Measurements from ENCODE around the gene ATP6V1B1.

Gene ATP6V1B1

GRCh38 chr2:70892750-70893149, 43.0 kb upstream of the ATP6V1B1 start:
- Histone ChIP-seq H3K9me3 (ENCODE audit: control insufficient read depth in 2 of 2, low read length in 2 of 2) (no peaks in the 10 kb centered on the region), H3K27me3 (ENCODE audit: control insufficient read depth in 1 of 2, insufficient read depth in 2 of 2, low read length in 2 of 2) (peaks cover 69 to 75% of the 10 kb centered on the region in 2 donors), H3K4me3 (ENCODE audit: low read length in 2 of 2) (no peak overlapping the region), H3K27ac (ENCODE audit: low read length) (no peak overlapping the region), H3K36me3 (ENCODE audit: control insufficient read depth in 2 of 2, insufficient read depth in 2 of 2, low read length in 2 of 2) (no peaks in the 10 kb centered on the region), H3K9ac (ENCODE audit: low read length in 2 of 2) (no peak overlapping the region), H3K4me1 (ENCODE audit: control insufficient read depth, insufficient read depth, low read length) (peaks cover 7% of the 10 kb centered on the region)

- Histone ChIP-seq H3K36me3 (ENCODE audit: control insufficient read depth in 2 of 2, insufficient read depth in 2 of 2, low read length in 2 of 2) (no peaks in the 10 kb centered on the region), H3K27ac (ENCODE audit: low read length) (no peak overlapping the region), H3K27me3 (ENCODE audit: control insufficient read depth in 1 of 2, insufficient read depth in 2 of 2, low read length in 2 of 2) (peaks cover 69 to 75% of the 10 kb centered on the region in 2 donors)
Observed at GRCh38 chr2:70893186-70893585, 42.5 kb upstream of the ATP6V1B1 start.

GRCh38 chr2:70894765-70895164, 40.9 kb upstream of the ATP6V1B1 start:
- no peaks in the 10 kb centered on the region for H3K36me3 ChIP-seq (ENCODE audit: control insufficient read depth in 2 of 2, insufficient read depth in 2 of 2, low read length in 2 of 2)
- H3K9me3 ChIP-seq (ENCODE audit: control insufficient read depth in 2 of 2, low read length in 2 of 2): no peaks in the 10 kb centered on the region
- no peak overlapping the region for H3K27ac ChIP-seq (ENCODE audit: low read length)
- H3K9ac ChIP-seq (ENCODE audit: low read length in 2 of 2): no peak overlapping the region
- H3K4me1 ChIP-seq (ENCODE audit: control insufficient read depth, insufficient read depth, low read length): peaks cover 2% of the 10 kb centered on the region
- no peak overlapping the region for H3K4me3 ChIP-seq (ENCODE audit: low read length in 2 of 2)
- peaks cover 69 to 75% of the 10 kb centered on the region in 2 donors for H3K27me3 ChIP-seq (ENCODE audit: control insufficient read depth in 1 of 2, insufficient read depth in 2 of 2, low read length in 2 of 2)

More at GRCh38 chr2:70893186-70893585, 42.5 kb upstream of the ATP6V1B1 start:
- H3K9ac ChIP-seq (ENCODE audit: low read length in 2 of 2): no peak overlapping the region
- H3K9me3 ChIP-seq (ENCODE audit: control insufficient read depth in 2 of 2, low read length in 2 of 2): no peaks in the 10 kb centered on the region
- H3K4me3 ChIP-seq (ENCODE audit: low read length in 2 of 2): no peak overlapping the region
- peaks cover 3% of the 10 kb centered on the region for H3K4me1 ChIP-seq (ENCODE audit: control insufficient read depth, insufficient read depth, low read length)

GRCh38 chr2:70895249-70895648, 40.5 kb upstream of the ATP6V1B1 start:
- H3K9me3 ChIP-seq (ENCODE audit: control insufficient read depth in 2 of 2, low read length in 2 of 2): no peaks in the 10 kb centered on the region
- peaks cover 70 to 74% of the 10 kb centered on the region in 2 donors for H3K27me3 ChIP-seq (ENCODE audit: control insufficient read depth in 1 of 2, insufficient read depth in 2 of 2, low read length in 2 of 2)
- no peaks in the 10 kb centered on the region for H3K36me3 ChIP-seq (ENCODE audit: control insufficient read depth in 2 of 2, insufficient read depth in 2 of 2, low read length in 2 of 2)
- H3K4me3 ChIP-seq (ENCODE audit: low read length in 2 of 2): no peak overlapping the region
- peaks cover 6% of the 10 kb centered on the region for H3K4me1 ChIP-seq (ENCODE audit: control insufficient read depth, insufficient read depth, low read length)
- no peak overlapping the region for H3K9ac ChIP-seq (ENCODE audit: low read length in 2 of 2)
- no peak overlapping the region for H3K27ac ChIP-seq (ENCODE audit: low read length)

- H3K27ac ChIP-seq (ENCODE audit: low read length): no peak overlapping the region
- peaks cover 67 to 77% of the 10 kb centered on the region in 2 donors for H3K27me3 ChIP-seq (ENCODE audit: control insufficient read depth in 1 of 2, insufficient read depth in 2 of 2, low read length in 2 of 2)
- H3K9ac ChIP-seq (ENCODE audit: low read length in 2 of 2): no peak overlapping the region
- H3K36me3 ChIP-seq (ENCODE audit: control insufficient read depth in 2 of 2, insufficient read depth in 2 of 2, low read length in 2 of 2): no peaks in the 10 kb centered on the region
- H3K4me3 ChIP-seq (ENCODE audit: low read length in 2 of 2): no peak overlapping the region
- peaks cover 15% of the 10 kb centered on the region for H3K4me1 ChIP-seq (ENCODE audit: control insufficient read depth, insufficient read depth, low read length)
- H3K9me3 ChIP-seq (ENCODE audit: control insufficient read depth in 2 of 2, low read length in 2 of 2): no peaks in the 10 kb centered on the region
Observed at GRCh38 chr2:70895998-70896764, 39.5 kb upstream of the ATP6V1B1 start.

GRCh38 chr2:70896765-70897202, 38.9 kb upstream of the ATP6V1B1 start:
- Histone ChIP-seq H3K4me1 (ENCODE audit: control insufficient read depth, insufficient read depth, low read length) (peaks cover 21% of the 10 kb centered on the region), H3K9ac (ENCODE audit: low read length in 2 of 2) (no peak overlapping the region), H3K27ac (ENCODE audit: low read length) (no peak overlapping the region), H3K9me3 (ENCODE audit: control insufficient read depth in 2 of 2, low read length in 2 of 2) (no peaks in the 10 kb centered on the region), H3K27me3 (ENCODE audit: control insufficient read depth in 1 of 2, insufficient read depth in 2 of 2, low read length in 2 of 2) (peaks cover 66 to 79% of the 10 kb centered on the region in 2 donors), H3K4me3 (ENCODE audit: low read length in 2 of 2) (no peak overlapping the region), H3K36me3 (ENCODE audit: control insufficient read depth in 2 of 2, insufficient read depth in 2 of 2, low read length in 2 of 2) (no peaks in the 10 kb centered on the region)

- Histone ChIP-seq H3K9me3 (ENCODE audit: control insufficient read depth in 2 of 2, low read length in 2 of 2) (no peaks in the 10 kb centered on the region), H3K27me3 (ENCODE audit: control insufficient read depth in 1 of 2, insufficient read depth in 2 of 2, low read length in 2 of 2) (peaks cover 66 to 79% of the 10 kb centered on the region in 2 donors), H3K4me1 (ENCODE audit: control insufficient read depth, insufficient read depth, low read length) (peaks cover 25% of the 10 kb centered on the region), H3K36me3 (ENCODE audit: control insufficient read depth in 2 of 2, insufficient read depth in 2 of 2, low read length in 2 of 2) (no peaks in the 10 kb centered on the region), H3K9ac (ENCODE audit: low read length in 2 of 2) (no peak overlapping the region), H3K27ac (ENCODE audit: low read length) (no peak overlapping the region), H3K4me3 (ENCODE audit: low read length in 2 of 2) (no peak overlapping the region)
Observed at GRCh38 chr2:70897203-70897976, 38.3 kb upstream of the ATP6V1B1 start.

- H3K9ac ChIP-seq (ENCODE audit: low read length in 2 of 2): no peak overlapping the region
- H3K9me3 ChIP-seq (ENCODE audit: control insufficient read depth in 2 of 2, low read length in 2 of 2): no peaks in the 10 kb centered on the region
- no peak overlapping the region for H3K4me3 ChIP-seq (ENCODE audit: low read length in 2 of 2)
- no peak overlapping the region for H3K27ac ChIP-seq (ENCODE audit: low read length)
- peaks cover 25% of the 10 kb centered on the region for H3K4me1 ChIP-seq (ENCODE audit: control insufficient read depth, insufficient read depth, low read length)
- peaks cover 69 to 82% of the 10 kb centered on the region in 2 donors for H3K27me3 ChIP-seq (ENCODE audit: control insufficient read depth in 1 of 2, insufficient read depth in 2 of 2, low read length in 2 of 2)
- no peaks in the 10 kb centered on the region for H3K36me3 ChIP-seq (ENCODE audit: control insufficient read depth in 2 of 2, insufficient read depth in 2 of 2, low read length in 2 of 2)
Observed at GRCh38 chr2:70897977-70898226, 37.8 kb upstream of the ATP6V1B1 start.

- Histone ChIP-seq H3K4me1 (ENCODE audit: control insufficient read depth, insufficient read depth, low read length) (peaks cover 25% of the 10 kb centered on the region), H3K4me3 (ENCODE audit: low read length in 2 of 2) (no peak overlapping the region), H3K27me3 (ENCODE audit: control insufficient read depth in 1 of 2, insufficient read depth in 2 of 2, low read length in 2 of 2) (peaks cover 76 to 89% of the 10 kb centered on the region in 2 donors), H3K9me3 (ENCODE audit: control insufficient read depth in 2 of 2, low read length in 2 of 2) (no peaks in the 10 kb centered on the region), H3K9ac (ENCODE audit: low read length in 2 of 2) (no peak overlapping the region), H3K36me3 (ENCODE audit: control insufficient read depth in 2 of 2, insufficient read depth in 2 of 2, low read length in 2 of 2) (no peaks in the 10 kb centered on the region), H3K27ac (ENCODE audit: low read length) (no peak overlapping the region)
Observed at GRCh38 chr2:70898363-70899240, 37.1 kb upstream of the ATP6V1B1 start.

GRCh38 chr2:70901227-70902066, 34.3 kb upstream of the ATP6V1B1 start:
- no peak overlapping the region for H3K27ac ChIP-seq (ENCODE audit: low read length)
- no peaks in the 10 kb centered on the region for H3K9me3 ChIP-seq (ENCODE audit: control insufficient read depth in 2 of 2, low read length in 2 of 2)
- peak overlapping the region; percentile 47 to 50 for H3K9ac ChIP-seq (ENCODE audit: low read length in 2 of 2)
- H3K27me3 ChIP-seq (ENCODE audit: control insufficient read depth in 1 of 2, insufficient read depth in 2 of 2, low read length in 2 of 2): peaks cover 87 to 97% of the 10 kb centered on the region in 2 donors
- H3K36me3 ChIP-seq (ENCODE audit: control insufficient read depth in 2 of 2, insufficient read depth in 2 of 2, low read length in 2 of 2): no peaks in the 10 kb centered on the region
- peaks cover 25% of the 10 kb centered on the region for H3K4me1 ChIP-seq (ENCODE audit: control insufficient read depth, insufficient read depth, low read length)
- peak overlapping the region; percentile 47 to 71 for H3K4me3 ChIP-seq (ENCODE audit: low read length in 2 of 2)
